OCI-LY1 (cell line): ENCODE measurements around the gene C6orf163.
"Not testable (repeated sequence)": the region's sequence is repeated elsewhere in the genome, so short reads cannot be mapped to it uniquely, and the experiment has no call there.

Experiments
- H2AFZ ChIP-seq: fragments of 200-600 bp; sonication (generic), shearing (Covaris generic); 2 replicates; pipeline ENCODE4 v1.6.0; 2014; ENCODE audit warnings: antibody characterized with exemption, mild to moderate bottlenecking, low read length
- H3F3A ChIP-seq: fragments of 200-600 bp; sonication (generic), shearing (Covaris generic); 2 replicates; pipeline ENCODE4 v1.6.0; 2014; ENCODE audit warnings: mild to moderate bottlenecking, antibody characterized with exemption, low read length, moderate library complexity; ENCODE audit not compliant: insufficient read depth
- H3K27ac ChIP-seq: fragments of 200-600 bp; sonication (generic); 2 replicates; pipeline ENCODE4 v1.5.1; 2014; ENCODE audit warnings: low read length, mixed run types, mild to moderate bottlenecking, low read depth; ENCODE audit not compliant: poor library complexity, severe bottlenecking
- H3K27me3 ChIP-seq: fragments of 200-600 bp; sonication (generic); 2 replicates; pipeline ENCODE4 v1.6.0; 2014; ENCODE audit warnings: antibody characterized with exemption, mild to moderate bottlenecking, low read length, moderate library complexity; ENCODE audit not compliant: insufficient read depth
- H3K36me3 ChIP-seq: fragments of 200-600 bp; sonication (generic); 2 replicates; pipeline ENCODE4 v1.6.1; 2014; ENCODE audit warnings: mild to moderate bottlenecking, antibody characterized with exemption, low read length, moderate library complexity, mixed read lengths; ENCODE audit not compliant: insufficient read depth
- H3K4me1 ChIP-seq: fragments of 200-600 bp; sonication (generic); 2 replicates; pipeline ENCODE4 v1.5.1; 2014; ENCODE audit warnings: mild to moderate bottlenecking, low read length, moderate library complexity; ENCODE audit not compliant: insufficient read depth, severe bottlenecking
- H3K4me2 ChIP-seq: fragments of 200-600 bp; sonication (generic), shearing (Covaris generic); 2 replicates; pipeline ENCODE4 v1.6.1; 2014; ENCODE audit warnings: low read length
- H3K4me3 ChIP-seq: fragments of 200-600 bp; sonication (generic); 2 replicates; pipeline ENCODE4 v1.5.1; 2014; ENCODE audit warnings: low read length, low read depth, mild to moderate bottlenecking, mixed read lengths; ENCODE audit not compliant: poor library complexity, severe bottlenecking
- H3K79me2 ChIP-seq: fragments of 200-600 bp; shearing (Covaris generic); 2 replicates; pipeline ENCODE4 v1.6.1; 2016; ENCODE audit warnings: mixed run types, low read length, mixed read lengths; ENCODE audit not compliant: insufficient read depth
- H3K9ac ChIP-seq: fragments of 200-600 bp; sonication (generic), shearing (Covaris generic); 2 replicates; pipeline ENCODE4 v1.6.1; 2014; ENCODE audit warnings: mild to moderate bottlenecking, low read length, mixed read lengths
- H3K9me2 ChIP-seq: fragments of 200-600 bp; sonication (generic), shearing (Covaris generic); 2 replicates; pipeline ENCODE4 v1.6.1; 2014; ENCODE audit warnings: low read depth, mild to moderate bottlenecking, low read length, mixed read lengths
- H3K9me3 ChIP-seq: fragments of 200-600 bp; shearing (Covaris generic); 2 replicates; pipeline ENCODE4 v1.6.1; 2014; ENCODE audit warnings: low read length, mixed read lengths
- H4K20me1 ChIP-seq: fragments of 200-600 bp; sonication (generic), shearing (Covaris generic); 2 replicates; pipeline ENCODE4 v1.6.0; 2016; ENCODE audit warnings: mild to moderate bottlenecking, low read length; ENCODE audit not compliant: insufficient read depth
- CTCF ChIP-seq: fragments of 200-600 bp; sonication (generic), shearing (Covaris generic); IDR thresholded peaks from 2 replicates; pipeline ENCODE4 v1.5.1; 2017; ENCODE audit warnings: mild to moderate bottlenecking, antibody characterized with exemption, low read length, moderate library complexity, mixed read lengths
- EZH2 ChIP-seq: fragments of 200-600 bp; sonication (generic), shearing (Covaris generic); IDR thresholded peaks from 2 replicates; pipeline ENCODE4 v1.8.0; 2017; ENCODE audit warnings: borderline replicate concordance, mixed run types, mild to moderate bottlenecking, antibody characterized with exemption, low read length, moderate library complexity, mixed read lengths

The C6orf163 gene

GRCh38 chr6:87322304-87323212 is 22.1 kb upstream of the C6orf163 start, which contains the start of gene SMIM8:
Gene SMIM8, plus strand, starts transcription at chr6:87322588. Its CDS starts 14,444 bp downstream, at chr6:87337032.
- peak within 1 kb of the TSS; percentile 88 for H3K9ac ChIP-seq
- peak within 1 kb of the TSS; percentile 37 for H3K27ac ChIP-seq
- H3K9me3 ChIP-seq: no peaks in the 10 kb centered on the region
- H3K4me1 ChIP-seq: peaks cover 6% of the 10 kb centered on the region
- no peaks in the 10 kb centered on the region for H3K27me3 ChIP-seq
- no peaks in the 10 kb centered on the region for H3K36me3 ChIP-seq
- H3K9me2 ChIP-seq: no peaks in the 10 kb centered on the region
- TF ChIP-seq CTCF (peak; percentile 95), EZH2 (no peak)
- H3K4me2 ChIP-seq: peak within 1 kb of the TSS; percentile 77
- peaks cover 5% of the 10 kb centered on the region for H3K79me2 ChIP-seq
- H3K4me3 ChIP-seq: peak within 1 kb of the TSS; percentile 82
- no peaks in the 10 kb centered on the region for H3F3A ChIP-seq
- peak within 1 kb of the TSS; percentile 96 for H2AFZ ChIP-seq
- no peaks in the 10 kb centered on the region for H4K20me1 ChIP-seq

GRCh38 chr6:87323880-87324279 is 20.7 kb upstream of the C6orf163 start:
- not testable (repeated sequence) for H3K9me2 ChIP-seq, H3K4me1 ChIP-seq, H3K79me2 ChIP-seq, H3K27ac ChIP-seq, H3K36me3 ChIP-seq, H3K4me2 ChIP-seq, H3K9ac ChIP-seq, H3K4me3 ChIP-seq, H3K27me3 ChIP-seq, H2AFZ ChIP-seq, H4K20me1 ChIP-seq, H3K9me3 ChIP-seq, H3F3A ChIP-seq

- peaks cover 43% of the 10 kb centered on the region for H3K4me1 ChIP-seq
- peaks cover 6% of the 10 kb centered on the region; the same call in 1 of the 2 replicates for H3F3A ChIP-seq
- peak overlapping the region; percentile 36 for H3K9ac ChIP-seq
These were observed 13.7 kb upstream of the C6orf163 start for GRCh38 chr6:87330961-87331360.

More at GRCh38 chr6:87330961-87331360, 13.7 kb upstream of the C6orf163 start:
- Histone ChIP-seq H3K27ac (peak overlapping the region; percentile 79), H3K4me2 (peak overlapping the region; percentile 53), H3K79me2 (peaks cover 35% of the 10 kb centered on the region), H3K27me3 (no peaks in the 10 kb centered on the region), H4K20me1 (no peaks in the 10 kb centered on the region), H3K9me3 (no peaks in the 10 kb centered on the region), H3K36me3 (peaks cover 9% of the 10 kb centered on the region; the same call in 1 of the 2 replicates), H3K4me3 (peak overlapping the region; percentile 10), H2AFZ (no peak overlapping the region), H3K9me2 (no peaks in the 10 kb centered on the region)
- TF ChIP-seq EZH2 (no peak), CTCF (no peak)
